Astrocyte of the cerebellum (primary cell): Measurements from ENCODE around the gene MLH3.

Experiments used
- DNase-seq: peaks from one replicate; pipeline ENCODE4 v3.0.0-alpha.2; 2011; ENCODE audit warnings: low read depth
- H3K4me3 ChIP-seq: 2 replicates; pipeline ENCODE4 v1.5.1; 2011; ENCODE audit warnings: mild to moderate bottlenecking, low read depth, low read length, moderate library complexity
- CTCF ChIP-seq: IDR thresholded peaks from 2 replicates; pipeline ENCODE4 v1.5.1; 2012; ENCODE audit warnings: low read length, low read depth, moderate library complexity, mild to moderate bottlenecking; ENCODE audit errors: missing control alignments
- in situ Hi-C: cut with HindIII; loops from 2 replicates; pipeline ENCODE4 v1.10.0; 2017; ENCODE audit warnings: low sequenced_read_pairs

Gene MLH3

DNA sequence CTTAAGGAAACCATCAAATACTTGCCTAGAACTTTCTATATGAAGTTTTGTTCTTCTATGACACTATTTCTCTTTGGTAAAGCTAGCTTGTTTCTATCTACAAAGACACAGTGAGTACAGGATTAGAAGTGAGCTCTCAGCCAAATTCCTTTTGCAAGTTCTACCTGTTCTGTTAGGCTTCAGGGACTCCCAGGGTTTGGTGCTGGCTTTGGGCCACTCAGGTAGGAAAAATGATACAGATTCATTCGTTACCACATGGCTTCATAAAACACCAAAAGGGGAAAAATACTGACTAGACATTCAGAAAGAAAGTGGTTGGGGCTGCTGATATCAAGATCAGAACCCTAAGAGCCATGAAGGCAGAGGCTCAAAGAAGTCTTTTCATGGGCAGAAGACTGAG is 32.0 kb upstream of the MLH3 start:
- H3K4me3 ChIP-seq, result no peak overlapping the region
- no peak for DNase-seq
- no peak for TF ChIP-seq CTCF
- in situ Hi-C loops, result loop anchor here (25.0 kb wide), 1 partner anchor 171 kb away; the partner anchor contains the start of gene RPS6KL1

GRCh38 chr14:75081660-75082229 is 30.5 kb upstream of the MLH3 start:
- in situ Hi-C loops, result loop anchor here (25.0 kb wide), 1 partner anchor 169 kb away; the partner anchor contains the start of gene RPS6KL1
- no peak overlapping the region for H3K4me3 ChIP-seq
- no peak for DNase-seq
- TF ChIP-seq CTCF, result no peak

- no peak for TF ChIP-seq CTCF
- no peak for DNase-seq
- H3K4me3 ChIP-seq, result no peak overlapping the region
- in situ Hi-C loops, result loop anchor here (5.0 to 25.0 kb wide), 3 partner anchors 37 to 167 kb away; partner anchors contain the start of gene RPS6KL1
Measured at GRCh38 chr14:75079521-75079920, 28.3 kb upstream of the MLH3 start.

GRCh38 chr14:75077794-75078193 is 26.5 kb upstream of the MLH3 start:
- H3K4me3 ChIP-seq, result no peak overlapping the region
- in situ Hi-C loops, result loop anchor here (5.0 to 25.0 kb wide), 3 partner anchors 35 to 165 kb away; partner anchors contain the start of gene RPS6KL1
- no peak for TF ChIP-seq CTCF
- DNase-seq, result no peak

- no peak for TF ChIP-seq CTCF
- in situ Hi-C loops, result no loop called here
- H3K4me3 ChIP-seq, result no peak overlapping the region
- DNase-seq, result no peak
Measured at GRCh38 chr14:75070383-75070782, 19.1 kb upstream of the MLH3 start.

GRCh38 chr14:75069811-75070145 is 18.5 kb upstream of the MLH3 start:
- no peak for TF ChIP-seq CTCF
- in situ Hi-C loops, result no loop called here
- peak overlapping the region; percentile 55 for H3K4me3 ChIP-seq
- no peak for DNase-seq
